Neural progenitor cell (in vitro differentiated cells): Measurements from ENCODE around the gene NFU1.

ENCODE experiments used
- EZH2 ChIP-seq: fragments of 200-600 bp; sonication (generic); IDR thresholded peaks from 2 replicates; pipeline ENCODE4 v1.6.1; 2017; ENCODE audit warnings: antibody characterized with exemption, mild to moderate bottlenecking, moderate library complexity
- EZH2phosphoT487 ChIP-seq: fragments of 200-600 bp; sonication (generic); IDR thresholded peaks from 2 replicates; pipeline ENCODE4 v1.6.1; 2017; ENCODE audit warnings: antibody characterized with exemption
- TF ChIP-seq, protein P1 (sequence below): fragments of 200-600 bp; sonication (generic); IDR thresholded peaks from 2 replicates; pipeline ENCODE4 v1.5.1; 2017; ENCODE audit warnings: antibody characterized with exemption, mild to moderate bottlenecking

DNA sequence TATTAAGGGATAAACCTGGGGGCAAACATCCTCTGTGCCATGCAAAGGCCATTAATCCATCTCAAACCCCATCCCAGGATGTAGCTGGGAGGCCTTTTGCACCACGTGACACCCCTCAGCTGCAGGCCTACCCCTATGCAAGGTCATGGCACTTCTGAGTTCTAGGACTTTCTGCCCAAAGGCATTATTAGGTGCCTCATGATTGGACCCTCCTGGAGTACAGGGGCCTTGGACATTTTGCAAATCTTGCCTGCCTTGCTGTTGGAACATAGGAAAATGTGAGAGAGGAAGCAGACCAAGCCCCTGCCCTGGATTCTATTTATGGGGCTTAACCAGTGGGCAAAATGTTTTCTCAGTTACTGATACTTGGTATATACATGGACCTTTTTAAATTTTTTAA, 44.2 kb upstream of the NFU1 start:
- TF ChIP-seq, protein P1, sequence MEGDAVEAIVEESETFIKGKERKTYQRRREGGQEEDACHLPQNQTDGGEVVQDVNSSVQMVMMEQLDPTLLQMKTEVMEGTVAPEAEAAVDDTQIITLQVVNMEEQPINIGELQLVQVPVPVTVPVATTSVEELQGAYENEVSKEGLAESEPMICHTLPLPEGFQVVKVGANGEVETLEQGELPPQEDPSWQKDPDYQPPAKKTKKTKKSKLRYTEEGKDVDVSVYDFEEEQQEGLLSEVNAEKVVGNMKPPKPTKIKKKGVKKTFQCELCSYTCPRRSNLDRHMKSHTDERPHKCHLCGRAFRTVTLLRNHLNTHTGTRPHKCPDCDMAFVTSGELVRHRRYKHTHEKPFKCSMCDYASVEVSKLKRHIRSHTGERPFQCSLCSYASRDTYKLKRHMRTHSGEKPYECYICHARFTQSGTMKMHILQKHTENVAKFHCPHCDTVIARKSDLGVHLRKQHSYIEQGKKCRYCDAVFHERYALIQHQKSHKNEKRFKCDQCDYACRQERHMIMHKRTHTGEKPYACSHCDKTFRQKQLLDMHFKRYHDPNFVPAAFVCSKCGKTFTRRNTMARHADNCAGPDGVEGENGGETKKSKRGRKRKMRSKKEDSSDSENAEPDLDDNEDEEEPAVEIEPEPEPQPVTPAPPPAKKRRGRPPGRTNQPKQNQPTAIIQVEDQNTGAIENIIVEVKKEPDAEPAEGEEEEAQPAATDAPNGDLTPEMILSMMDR: no peak
- TF ChIP-seq EZH2: no peak
- TF ChIP-seq EZH2phosphoT487: no peak
